ENCODE data around the gene TRMT2B. TPM values are rescaled to one million over a fixed set of nuclear protein-coding genes. Genes with fewer than 3 reads are reported as not detected.
A peak's percentile ranks its signal among the peaks of the same experiment; 100 is the strongest.
"Not testable (repeated sequence)": the region's sequence is repeated elsewhere in the genome, so short reads cannot be mapped to it uniquely, and the experiment has no call there.

TRMT2B gene
- total and polyA plus RNA-seq, 12 donors: 5.8 to 19.8 (median 12.8) TPM

DNA sequence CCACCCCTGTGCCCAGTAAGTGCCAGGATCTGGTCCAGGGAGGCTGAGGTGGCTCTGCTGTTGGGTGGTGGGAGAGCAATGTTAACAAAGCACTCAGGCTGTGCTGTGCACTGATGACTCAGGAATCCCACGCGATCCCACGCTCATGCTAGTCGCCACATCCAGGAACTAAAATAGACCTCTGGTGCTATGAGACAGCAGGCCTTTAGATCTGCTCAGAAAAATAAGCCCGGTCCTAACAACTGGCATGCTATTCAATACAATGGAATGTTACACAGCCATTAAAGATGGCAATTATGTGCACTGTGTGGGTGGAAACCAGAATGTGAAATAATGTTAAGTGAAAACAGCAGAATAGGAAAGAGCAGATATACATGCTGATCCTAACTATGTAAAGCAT, 56.4 kb downstream of the TRMT2B start:
- WGBS, 4 donors: 76 to 92% (median 87%) methylated on average over 5 of the region's 5 CpGs
- intact Hi-C loops (cut with DNase I): no loop called here

GRCh38 chrX:100994352-100995281, 57.3 kb downstream of the TRMT2B start:
- H3K9me3 ChIP-seq (replicated peaks in 1 of 3): no peaks in the 10 kb centered on the region
- TF ChIP-seq POLR2A (IDR thresholded peaks at IDR 0.05): no peak
- TF ChIP-seq, protein P1, sequence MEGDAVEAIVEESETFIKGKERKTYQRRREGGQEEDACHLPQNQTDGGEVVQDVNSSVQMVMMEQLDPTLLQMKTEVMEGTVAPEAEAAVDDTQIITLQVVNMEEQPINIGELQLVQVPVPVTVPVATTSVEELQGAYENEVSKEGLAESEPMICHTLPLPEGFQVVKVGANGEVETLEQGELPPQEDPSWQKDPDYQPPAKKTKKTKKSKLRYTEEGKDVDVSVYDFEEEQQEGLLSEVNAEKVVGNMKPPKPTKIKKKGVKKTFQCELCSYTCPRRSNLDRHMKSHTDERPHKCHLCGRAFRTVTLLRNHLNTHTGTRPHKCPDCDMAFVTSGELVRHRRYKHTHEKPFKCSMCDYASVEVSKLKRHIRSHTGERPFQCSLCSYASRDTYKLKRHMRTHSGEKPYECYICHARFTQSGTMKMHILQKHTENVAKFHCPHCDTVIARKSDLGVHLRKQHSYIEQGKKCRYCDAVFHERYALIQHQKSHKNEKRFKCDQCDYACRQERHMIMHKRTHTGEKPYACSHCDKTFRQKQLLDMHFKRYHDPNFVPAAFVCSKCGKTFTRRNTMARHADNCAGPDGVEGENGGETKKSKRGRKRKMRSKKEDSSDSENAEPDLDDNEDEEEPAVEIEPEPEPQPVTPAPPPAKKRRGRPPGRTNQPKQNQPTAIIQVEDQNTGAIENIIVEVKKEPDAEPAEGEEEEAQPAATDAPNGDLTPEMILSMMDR (IDR thresholded peaks at IDR 0.05): no peak
- intact Hi-C loops (cut with DNase I): no loop called here
- no peaks in the 10 kb centered on the region for H3K36me3 ChIP-seq (replicated peaks in 1 of 2)
- no peaks in the 10 kb centered on the region for H3K27me3 ChIP-seq
- peak in 1 of 7 donors; percentile 2 for DNase-seq
- 44 to 74% (median 65%) methylated on average over 3 to 5 of the region's 5 CpGs for WGBS, 4 donors
- H3K4me1 ChIP-seq (replicated peaks in 1 of 2): peaks cover 0 to 4% of the 10 kb centered on the region in 2 donors
- H3K27ac ChIP-seq: no peak overlapping the region
- H3K4me3 ChIP-seq: no peak overlapping the region

More for the DNA sequence above, 56.4 kb downstream of the TRMT2B start:
- Histone ChIP-seq H3K27ac (no peak overlapping the region), H3K9me3 (replicated peaks in 1 of 3) (no peaks in the 10 kb centered on the region), H3K36me3 (replicated peaks in 1 of 2) (no peaks in the 10 kb centered on the region), H3K4me3 (no peak overlapping the region), H3K4me1 (replicated peaks in 1 of 2) (peaks cover 0 to 4% of the 10 kb centered on the region in 2 donors), H3K27me3 (no peaks in the 10 kb centered on the region)
- TF ChIP-seq, protein P1 (IDR thresholded peaks at IDR 0.05): no peak
- DNase-seq: no peak

DNA sequence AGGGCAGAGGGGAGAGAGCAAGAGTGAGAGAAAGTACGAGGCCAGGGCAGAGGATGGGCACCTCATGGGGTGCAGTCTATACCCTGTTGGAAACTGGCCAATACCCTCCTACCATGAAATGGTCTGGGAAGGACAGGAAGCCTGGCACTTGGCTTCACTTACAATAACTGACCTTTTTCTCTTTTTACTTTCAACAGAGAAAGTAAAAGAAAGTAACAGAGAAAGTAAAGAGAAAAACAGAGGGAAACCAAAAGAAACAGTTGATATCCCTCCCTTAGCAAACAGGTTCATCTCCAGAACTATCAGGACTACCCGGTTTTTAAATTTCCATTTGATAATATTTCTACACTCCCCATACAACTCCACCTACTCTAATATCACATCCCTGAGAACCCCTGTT, 61.8 kb downstream of the TRMT2B start:
- no peak for DNase-seq
- no peak overlapping the region for H3K4me3 ChIP-seq
- H3K36me3 ChIP-seq (replicated peaks in 1 of 2): no peaks in the 10 kb centered on the region
- peaks cover 0 to 4% of the 10 kb centered on the region in 2 donors for H3K4me1 ChIP-seq (replicated peaks in 1 of 2)
- no peaks in the 10 kb centered on the region for H3K9me3 ChIP-seq (replicated peaks in 1 of 3)
- no peak overlapping the region for H3K27ac ChIP-seq
- H3K27me3 ChIP-seq: no peaks in the 10 kb centered on the region
- no peak for TF ChIP-seq POLR2A (IDR thresholded peaks at IDR 0.05)
- TF ChIP-seq, protein P1 (IDR thresholded peaks at IDR 0.05): no peak
- intact Hi-C loops (cut with DNase I): no loop called here
- WGBS, 4 donors: 58 to 87% (median 71%) methylated on average over 2 of the region's 2 CpGs

DNA sequence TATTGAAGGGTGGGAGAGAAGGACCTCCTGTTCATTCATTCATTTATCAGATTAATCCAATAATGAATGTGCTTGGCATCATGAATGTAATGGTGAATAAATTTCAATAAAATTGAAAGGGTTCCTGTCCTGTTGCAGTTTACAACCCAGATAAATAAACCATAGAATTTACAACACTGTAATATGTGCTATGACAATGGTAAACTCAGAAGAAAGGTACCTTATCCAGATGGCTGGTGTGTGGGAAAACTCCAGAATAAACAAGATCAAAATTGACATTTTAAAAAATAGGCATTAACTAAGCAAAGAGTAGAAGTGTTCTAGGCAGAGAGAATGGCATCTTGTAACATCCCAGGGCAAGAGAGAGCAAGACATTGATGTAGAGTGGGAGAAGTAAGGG, 67.1 kb downstream of the TRMT2B start:
- intact Hi-C loops (cut with DNase I): no loop called here
- Histone ChIP-seq H3K4me1 (replicated peaks in 1 of 2) (no peaks in the 10 kb centered on the region), H3K27ac (no peak overlapping the region), H3K27me3 (no peaks in the 10 kb centered on the region), H3K9me3 (replicated peaks in 1 of 3) (no peaks in the 10 kb centered on the region), H3K4me3 (no peak overlapping the region), H3K36me3 (replicated peaks in 1 of 2) (no peaks in the 10 kb centered on the region)
- DNase-seq: no peak
- TF ChIP-seq, protein P1 (IDR thresholded peaks at IDR 0.05): no peak
- no peak for TF ChIP-seq POLR2A (IDR thresholded peaks at IDR 0.05)

DNA sequence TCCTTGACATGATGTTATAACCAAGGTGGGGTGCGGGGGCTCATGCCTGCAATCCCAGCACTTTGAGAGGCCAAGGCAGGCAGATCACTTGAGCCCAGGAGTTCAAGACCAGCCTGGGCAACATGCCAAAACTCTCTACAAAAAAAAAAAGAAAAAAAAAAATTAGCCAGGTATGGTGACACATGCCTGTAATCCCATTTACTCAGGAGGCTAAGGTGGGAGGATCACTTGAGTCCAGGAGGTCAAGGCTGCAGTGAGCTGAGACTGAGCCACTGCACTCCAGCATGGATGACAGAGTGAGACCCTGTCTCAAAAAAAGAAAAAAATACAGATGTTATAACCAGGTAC, 70.4 kb downstream of the TRMT2B start:
- DNase-seq; H3K4me1 ChIP-seq (replicated peaks in 1 of 2); H3K27me3 ChIP-seq; H3K9me3 ChIP-seq (replicated peaks in 1 of 3); H3K36me3 ChIP-seq (replicated peaks in 1 of 2); H3K4me3 ChIP-seq; intact Hi-C loops (cut with DNase I); H3K27ac ChIP-seq: not testable (repeated sequence)
- 70 to 100% (median 86%) methylated on average over 1 of the region's 1 CpG for WGBS, 4 donors

Data from adrenal gland (tissue), 12 donors.